EL (cell line): ENCODE results near the gene CFAP251.
A peak's percentile ranks its signal among the peaks of the same experiment; 100 is the strongest.

Source experiments
- DNase-seq: peaks from one replicate; pipeline ENCODE4 v3.0.0-alpha.2; 2016

CFAP251 gene

DNA sequence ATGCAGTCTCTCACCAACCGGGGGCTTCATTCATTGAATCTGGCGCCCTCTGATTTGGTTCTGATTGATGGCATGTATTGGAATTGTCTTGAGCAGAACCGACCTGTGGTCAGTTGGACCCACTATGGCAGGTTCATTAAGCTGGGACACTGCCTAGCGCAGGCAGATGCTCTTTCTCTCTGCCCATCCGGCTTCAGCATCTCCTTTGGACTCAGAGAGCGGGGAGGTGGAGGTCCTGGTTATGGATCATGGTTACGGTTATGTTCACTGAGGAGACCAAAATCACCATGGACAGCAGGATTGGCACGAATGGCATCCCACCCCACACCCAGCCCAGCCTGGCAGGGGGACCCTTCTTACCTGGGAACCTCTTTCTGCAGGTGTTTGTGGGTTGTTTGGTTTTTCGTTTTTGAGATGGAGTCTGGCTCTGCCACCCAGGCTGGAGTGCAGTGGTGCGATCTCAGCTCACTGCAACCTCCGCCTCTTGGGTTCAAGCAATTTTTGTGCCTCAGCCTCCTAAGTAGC is 86.9 kb downstream of the CFAP251 start:
- DNase-seq: no peak

DNA sequence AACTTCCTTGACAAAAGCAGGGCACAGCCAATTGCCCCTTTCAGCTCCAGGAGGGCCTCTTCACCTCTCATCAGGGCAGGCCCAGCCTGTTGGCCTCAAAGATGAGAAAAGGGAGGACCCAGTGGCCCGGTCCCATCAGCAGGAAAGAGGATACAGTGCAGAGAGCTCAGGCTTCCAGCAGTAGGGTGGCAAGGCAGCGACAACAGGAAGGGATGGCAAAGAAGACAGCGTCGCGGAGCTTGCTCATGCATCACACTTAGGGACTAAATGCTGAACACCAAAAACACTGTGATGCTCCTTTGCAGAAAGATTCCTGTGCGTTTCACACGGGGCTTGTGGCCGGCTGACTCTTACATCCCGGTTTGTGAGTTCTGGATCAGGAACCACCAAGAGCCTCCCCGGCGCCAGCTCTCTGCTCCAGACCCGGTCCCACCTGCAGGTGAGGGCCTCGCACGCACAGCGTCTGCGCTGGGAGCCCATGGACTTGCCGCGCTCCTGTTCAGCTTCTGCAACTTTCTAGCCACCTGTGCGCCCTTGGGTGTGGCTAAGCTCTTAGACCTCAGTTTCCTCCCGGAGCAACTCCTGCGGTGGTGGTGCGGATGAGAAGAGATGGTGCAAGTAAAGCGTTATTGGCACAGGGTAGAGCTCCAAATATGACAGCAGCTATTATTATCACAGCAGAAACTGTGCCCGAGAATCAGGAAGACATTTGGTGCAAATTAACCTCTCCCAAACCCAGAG is 88.0 kb downstream of the CFAP251 start:
- no peak for DNase-seq

DNA sequence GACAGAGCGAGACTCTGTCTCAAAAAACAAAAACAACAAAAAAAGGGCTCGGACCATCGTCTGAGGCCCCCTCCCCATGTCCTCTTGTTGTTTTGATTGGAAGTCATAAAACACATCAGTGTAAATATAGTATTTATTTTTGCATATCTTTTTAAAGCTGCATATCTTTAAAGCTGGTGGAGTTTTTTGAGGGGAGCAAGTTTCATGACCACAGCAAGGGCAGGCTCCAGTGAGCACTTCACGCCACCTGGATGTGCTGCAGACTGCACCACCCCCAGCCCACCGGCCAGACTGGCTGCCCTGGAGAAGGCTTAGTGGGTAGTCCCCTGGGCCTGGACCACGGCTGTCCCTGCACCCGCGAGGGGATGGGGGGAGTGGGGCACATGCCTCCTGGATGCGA is 91.3 kb downstream of the CFAP251 start:
- DNase-seq: no peak

DNA sequence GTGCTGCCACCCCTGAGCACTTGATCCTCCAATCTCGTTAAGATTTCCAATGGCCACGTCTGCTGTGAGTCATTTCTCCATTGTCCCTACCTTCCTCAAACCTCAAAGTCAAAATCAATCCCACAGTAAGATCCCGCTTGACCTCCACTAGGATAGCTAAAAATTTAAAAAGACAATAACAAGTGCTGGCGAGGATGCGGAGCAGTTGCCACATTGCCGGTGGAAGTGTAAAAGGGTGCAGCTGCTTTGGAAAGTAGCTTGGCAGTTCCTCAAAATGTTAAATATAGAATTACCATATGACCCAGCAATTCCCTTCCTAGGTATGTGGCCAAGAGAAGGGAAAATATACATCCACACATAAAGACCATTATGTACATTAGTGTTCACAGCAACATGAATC is 93.8 kb downstream of the CFAP251 start:
- DNase-seq: no peak

DNA sequence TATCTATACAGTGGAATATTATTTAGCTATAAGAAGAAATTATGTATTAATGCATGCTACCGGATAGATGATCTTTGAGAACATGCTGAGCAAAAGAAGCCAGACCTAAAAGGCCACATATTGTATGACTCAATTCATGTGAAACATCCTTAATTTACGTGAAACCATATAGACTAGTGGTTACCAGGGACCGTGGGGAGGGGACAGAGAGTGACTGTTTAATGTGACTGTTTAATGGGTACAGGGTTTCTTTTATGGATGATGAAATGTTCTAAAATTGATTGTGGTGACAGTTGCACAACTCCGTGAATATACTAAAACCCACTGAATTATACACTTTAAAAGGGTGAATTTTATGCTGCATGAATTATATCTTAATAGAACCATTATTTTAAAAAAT is 94.7 kb downstream of the CFAP251 start:
- DNase-seq: no peak

DNA sequence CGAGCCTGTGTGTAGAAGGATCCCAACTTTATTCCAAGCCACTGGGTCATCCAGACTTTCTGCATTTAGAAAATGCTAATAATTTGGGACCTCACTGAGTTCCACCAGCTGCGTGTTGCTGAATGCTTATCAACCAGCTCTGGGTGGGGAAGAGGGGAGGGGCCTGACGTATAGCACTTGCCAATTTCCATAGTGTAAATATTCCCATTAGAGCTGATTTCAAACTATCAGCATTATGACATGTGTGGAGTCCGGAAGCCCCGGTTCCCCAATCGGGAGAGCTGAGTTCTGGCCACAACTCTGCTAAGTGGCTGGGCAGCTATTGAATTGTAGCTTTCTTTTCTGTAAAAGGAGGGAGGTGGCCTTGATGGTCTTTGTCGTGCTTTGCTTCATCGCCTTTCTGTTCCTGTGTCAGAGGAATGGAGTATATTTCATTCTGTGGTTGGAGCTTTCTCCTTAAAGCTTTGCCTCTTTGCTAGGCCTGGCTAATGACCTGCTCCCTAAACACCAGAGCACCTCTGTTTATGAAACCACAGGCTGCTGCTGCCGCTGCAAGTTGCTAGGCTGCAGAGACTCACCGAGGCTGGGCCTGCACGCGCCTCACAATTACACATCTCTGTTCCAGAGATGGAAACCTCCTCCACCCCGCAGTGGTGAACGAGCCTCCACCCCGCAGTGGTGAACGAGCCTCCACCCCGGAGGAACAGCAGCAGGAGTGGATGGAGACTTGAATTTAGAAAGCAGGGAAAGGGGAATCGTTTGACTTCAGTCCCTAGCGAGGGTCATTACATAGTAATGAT is 95.6 kb downstream of the CFAP251 start:
- DNase-seq: no peak

DNA sequence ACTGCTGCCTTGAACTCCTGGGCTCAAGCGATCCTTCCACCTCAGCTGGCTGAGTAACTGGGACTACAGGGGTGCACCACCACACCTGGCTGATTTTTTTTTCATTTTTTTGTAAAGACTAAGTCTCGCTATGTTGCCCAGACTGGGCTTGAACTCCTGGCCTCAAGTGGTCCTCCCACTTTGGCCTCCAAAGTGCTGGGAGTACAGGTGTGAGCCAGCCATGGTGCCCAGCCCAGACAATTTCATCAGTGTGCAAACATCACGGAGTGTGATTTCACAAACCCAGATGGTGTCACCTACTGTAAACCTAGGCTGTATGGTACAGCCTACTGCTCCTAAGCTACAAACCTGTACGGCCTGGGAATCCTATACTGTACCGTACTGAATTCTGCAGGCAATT is 96.4 kb downstream of the CFAP251 start:
- no peak for DNase-seq

DNA sequence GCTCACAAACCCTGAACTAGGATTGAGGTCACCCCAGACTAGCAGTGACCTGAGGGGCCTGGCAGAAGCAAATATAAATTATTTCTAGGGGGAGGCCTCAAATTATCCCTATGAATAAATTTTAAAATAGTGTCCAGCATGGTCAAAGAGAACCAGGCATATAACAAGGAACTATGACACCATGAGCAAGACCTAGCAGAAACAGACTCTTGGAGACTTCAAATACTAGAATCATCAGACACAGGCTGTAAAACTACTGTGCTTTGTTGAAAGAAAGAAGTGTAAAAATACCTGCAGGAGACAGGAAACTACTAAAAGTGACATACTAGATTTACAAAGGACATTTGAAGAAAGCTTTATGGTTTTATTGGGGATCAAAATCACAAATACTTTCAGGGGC is 100.1 kb downstream of the CFAP251 start:
- no peak for DNase-seq

DNA sequence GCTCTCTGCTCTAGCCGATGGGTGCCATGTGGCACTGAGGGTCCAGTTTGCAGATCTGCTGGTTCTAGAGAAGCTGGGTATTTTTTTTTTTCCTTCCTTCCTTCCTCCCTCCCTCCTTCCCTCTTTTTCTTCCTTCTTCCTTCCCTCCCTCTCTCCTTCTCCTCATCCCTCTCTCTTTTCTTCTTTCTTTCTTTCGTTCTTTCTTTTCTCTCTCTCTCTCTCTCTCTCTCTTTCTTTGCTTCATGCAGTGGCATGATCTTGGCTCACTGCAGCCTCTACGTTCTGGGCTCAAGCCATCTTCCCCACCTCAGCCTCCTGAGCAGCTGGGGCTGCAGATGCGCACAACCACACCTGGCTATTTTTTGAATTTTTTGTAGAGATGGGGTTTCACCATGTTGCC is 100.5 kb downstream of the CFAP251 start:
- no peak for DNase-seq

DNA sequence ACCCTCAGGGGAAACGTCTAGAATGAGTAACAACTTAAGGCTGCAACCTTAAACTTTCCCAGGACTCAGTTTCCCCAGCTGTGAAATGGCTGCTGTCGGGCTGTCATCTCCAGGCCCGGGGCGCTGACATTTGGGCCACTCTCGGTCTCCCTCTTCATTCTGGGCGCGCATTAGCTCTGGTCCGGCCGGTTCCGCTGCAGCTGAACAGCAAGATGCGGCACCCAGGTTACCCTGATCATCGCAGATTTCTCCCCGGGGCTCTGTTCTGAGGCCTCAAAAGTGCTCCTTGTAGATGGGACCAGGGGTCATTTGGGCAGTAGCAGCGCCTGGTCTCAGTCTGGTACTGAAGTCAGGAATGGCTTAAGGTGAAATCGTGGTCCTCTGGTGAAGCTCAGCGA is 102.4 kb downstream of the CFAP251 start:
- no peak for DNase-seq

DNA sequence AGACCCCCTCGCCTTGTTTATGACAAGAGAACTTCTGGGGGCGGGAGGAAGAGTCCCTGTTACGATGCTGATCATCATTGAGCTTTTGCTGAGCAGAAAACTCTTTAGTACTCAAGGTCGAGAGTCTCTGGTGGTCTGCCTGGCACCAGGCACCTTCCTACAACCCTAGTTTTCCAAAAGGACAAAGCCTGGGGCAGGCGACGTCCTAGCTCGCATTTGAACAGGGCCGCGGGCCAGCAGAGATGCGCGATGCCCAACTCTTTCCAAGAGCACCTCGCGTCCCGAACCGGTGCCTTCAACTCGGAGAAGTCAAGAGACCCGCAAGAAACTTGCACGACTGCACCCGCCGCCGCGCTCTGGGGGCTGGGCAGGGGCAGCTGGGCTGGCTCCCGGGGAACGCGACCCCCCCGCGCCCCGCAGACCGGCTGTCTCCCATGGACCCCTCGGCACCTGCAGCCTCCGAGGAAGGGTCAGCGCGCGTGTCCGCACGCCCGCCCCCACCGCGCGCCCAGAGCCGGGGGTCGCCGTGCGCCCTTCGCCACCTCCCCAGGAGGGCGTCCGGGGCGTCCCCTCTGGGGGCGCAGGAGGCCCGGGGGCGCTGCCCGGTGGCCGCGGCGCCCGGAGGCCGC is 102.9 kb downstream of the CFAP251 start:
- DNase-seq: peak; percentile 45

DNA sequence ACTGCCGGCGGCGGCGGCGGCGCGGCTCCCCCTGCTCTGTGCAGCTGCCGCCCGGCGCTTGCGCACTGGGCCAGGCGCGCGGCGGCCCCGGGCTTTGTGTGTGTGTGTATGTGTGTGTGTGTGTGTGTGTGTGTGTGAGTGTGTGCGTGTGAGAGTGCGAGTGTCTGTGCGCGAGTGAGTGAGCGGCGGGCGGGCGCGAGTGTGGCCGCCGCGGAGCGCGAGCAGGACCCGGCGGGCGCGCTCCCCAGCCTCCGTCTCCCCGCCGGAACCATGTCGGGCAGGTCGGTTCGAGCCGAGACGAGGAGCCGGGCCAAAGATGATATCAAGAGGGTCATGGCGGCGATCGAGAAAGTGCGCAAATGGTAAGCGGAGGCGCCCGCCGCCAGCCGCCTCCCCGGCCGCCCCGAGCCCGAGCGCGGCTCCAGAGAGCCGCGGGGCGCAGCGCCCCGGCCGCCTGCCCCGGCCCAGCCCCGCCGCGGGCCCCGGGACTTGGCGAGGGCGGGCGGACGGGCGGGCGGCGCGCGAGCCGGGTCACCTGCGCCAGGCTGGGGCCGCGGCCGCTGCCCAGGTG is 103.5 kb downstream of the CFAP251 start, which contains the start of gene BCL7A:
BCL7A (plus strand) TSS at position 63 of the 571 bp plus-strand sequence; CDS start at position 271, 208 bp downstream.
- DNase-seq: peak; percentile 69

DNA sequence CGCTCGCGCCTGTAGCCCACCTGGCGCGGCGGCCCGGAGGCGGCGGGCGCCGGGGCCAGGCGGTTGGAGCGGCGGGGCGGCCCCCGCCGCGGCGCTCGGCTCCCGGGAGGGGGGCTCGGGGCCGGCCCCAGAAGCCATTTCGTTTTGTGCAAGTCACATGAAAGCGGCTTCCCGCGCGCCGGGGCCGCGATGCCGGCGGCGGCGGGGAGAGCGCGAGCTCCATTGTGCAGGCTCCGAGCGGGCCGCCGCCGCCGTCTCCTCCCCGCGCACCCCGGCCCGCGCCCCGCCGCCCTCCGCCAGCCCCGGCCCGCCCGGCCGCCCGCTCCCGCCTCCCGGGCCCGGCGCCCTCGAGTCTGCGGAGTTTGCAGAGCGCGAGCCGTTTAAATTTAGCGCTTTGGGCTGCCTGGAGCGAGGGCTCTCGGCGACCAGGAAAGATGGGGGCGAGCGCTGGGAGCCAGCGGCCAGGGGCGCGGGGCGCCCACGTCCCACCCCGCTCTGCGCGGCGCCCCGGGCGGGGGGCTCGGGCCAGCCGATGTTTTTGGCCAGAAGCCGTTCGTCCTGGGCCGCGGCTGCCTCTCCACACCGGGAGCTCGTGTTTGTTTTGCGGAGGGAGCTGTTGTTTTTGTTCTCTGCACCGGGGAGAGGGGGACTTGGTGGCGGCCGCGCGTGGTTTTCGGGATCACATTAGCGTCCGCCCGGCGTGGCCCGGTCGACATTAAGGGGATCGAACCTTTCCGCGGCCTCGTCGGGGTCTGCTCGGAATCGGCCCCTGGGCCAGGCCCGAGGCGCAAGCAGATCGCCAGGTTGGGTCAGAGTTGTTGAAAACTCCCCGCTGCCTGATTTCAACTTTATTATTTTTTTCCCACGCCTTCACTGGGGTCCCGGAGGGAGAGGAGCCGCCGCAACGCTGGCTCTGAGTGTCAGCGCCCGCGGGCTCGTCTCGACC is 104.3 kb downstream of the CFAP251 start:
- DNase-seq: peak; percentile 32

DNA sequence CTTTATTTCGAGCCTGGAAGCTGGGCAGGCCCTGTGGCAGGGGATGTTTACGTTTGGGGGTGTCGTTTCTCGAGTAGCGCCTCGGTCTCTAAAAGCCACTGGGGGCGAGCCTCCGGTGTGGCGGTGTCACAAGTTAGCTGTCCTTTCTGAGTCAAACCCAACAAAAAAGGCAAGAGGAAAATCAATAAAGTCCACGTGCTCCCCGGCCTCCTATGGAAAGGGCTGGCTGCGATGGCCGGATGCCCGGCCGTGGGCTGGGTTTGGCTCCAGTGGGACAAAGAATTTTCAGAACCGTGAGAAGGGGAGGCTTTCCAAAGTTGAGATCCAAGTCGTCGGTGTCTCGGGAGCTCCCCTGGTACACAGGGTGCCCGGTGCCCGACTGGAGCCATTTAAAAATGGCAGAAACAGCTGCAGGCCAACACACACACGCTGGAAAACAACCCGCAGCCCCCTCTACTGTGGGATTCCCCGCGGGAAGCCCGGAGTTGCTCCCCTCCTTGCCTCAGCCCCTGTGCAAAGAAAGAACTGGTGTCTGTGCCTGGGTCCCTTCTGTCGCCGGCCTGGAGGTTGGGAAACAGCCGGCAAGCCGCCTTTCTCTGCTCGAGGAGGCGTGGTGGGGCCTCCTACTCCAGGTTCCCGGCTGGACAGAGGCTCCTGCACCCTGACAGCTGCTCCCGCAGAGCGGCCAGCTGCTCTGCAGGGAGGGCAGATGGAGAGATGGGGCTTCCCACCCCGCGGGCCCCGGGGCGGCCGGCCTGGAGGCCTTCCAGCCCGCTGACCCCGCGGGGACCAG is 105.1 kb downstream of the CFAP251 start:
- DNase-seq: peak; percentile 66

DNA sequence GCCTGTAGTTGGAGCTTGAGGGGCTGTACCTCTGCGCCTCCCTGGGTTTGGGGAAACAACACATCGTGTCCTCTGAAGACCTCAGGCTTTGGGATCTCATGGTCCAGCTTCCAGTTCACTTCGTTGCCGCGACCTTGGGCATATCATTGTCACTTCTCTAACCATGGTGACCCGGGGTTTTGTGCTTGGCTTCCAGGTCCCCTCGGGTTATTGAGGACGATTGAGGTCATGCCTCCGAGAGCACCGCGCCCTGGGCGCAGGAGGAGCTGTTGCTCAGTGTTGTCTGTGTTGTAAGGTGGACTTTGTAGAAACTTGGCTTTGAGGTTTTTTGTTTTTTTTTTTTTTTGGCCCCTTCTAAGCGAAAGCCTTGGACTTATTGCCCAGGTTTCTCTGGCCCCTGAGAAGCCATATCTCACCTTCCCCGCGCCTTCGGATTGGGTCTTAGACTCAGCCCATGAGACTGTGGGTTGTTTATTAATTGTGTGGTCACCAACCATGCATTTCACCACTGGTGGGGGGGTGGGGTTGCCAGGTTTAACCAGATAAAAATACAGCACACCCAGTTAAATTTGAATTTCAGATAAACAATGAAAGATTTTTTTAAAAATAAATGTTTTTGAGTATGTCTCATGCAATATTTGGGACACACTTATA is 105.9 kb downstream of the CFAP251 start:
- DNase-seq: no peak

DNA sequence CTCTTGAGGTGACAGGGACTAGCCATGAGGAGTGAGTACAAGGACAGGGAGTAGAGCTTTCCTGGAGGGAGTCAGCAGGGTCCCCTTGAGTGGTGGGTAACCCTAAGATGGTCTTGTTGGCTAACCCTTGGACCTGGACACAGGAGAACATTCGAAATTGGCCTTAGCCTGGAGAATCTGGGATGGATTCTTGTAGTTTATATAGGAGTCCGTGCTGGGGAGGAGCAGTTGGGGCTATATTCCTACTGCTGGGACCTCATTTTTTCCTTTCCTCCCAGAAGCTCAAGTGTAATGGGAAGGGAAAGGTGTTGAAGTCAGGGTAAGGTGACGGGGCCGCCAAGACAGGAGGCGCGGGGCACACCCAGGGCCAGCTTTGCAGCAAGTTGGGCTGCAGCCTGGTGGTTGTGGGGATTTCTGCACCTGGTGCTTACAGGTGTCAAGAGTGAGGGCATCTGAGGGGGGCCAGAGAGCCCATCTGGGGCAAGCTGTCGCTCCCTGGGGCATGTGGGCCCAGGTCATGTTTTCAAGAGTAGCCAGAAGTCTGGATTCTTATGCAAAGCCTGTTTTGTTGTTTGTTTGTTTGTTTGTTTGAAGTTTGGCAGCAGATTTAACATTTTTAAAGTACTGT is 108.4 kb downstream of the CFAP251 start:
- no peak for DNase-seq

DNA sequence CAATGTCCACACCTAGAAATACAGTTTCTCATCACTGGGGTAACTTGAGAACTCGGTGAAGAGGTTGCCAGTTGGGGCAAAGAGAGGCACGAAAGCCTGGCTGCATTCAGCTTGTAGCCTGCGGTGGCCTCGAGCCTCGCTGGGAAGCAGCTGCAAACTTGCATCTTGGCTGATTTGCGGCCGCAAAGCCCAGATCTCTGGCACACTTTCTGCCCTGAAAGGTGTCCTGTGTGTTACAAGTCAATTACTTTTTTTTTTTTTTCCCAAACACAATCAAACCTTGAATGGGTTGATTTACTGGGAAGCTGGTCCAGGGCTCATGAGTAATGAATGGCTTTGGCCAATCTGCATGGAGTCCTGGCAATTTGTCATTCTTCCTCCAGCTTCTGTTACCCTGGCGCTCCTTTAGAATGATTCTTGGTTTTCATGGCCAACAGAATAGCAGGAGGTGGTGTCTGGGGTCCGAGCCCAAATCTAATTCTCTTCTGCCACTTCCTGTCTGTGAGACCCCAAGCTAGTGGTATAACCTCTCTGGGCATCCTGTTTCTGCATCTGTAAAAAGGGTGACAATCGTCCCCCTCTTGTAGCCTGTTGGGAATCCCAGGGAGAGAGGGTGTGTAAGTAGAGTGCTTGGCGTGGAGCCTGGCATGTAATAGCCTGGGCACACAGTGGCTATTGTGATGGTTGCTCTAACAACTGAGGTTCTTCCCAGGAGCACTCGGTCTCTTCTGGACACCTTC is 109.9 kb downstream of the CFAP251 start:
- no peak for DNase-seq

DNA sequence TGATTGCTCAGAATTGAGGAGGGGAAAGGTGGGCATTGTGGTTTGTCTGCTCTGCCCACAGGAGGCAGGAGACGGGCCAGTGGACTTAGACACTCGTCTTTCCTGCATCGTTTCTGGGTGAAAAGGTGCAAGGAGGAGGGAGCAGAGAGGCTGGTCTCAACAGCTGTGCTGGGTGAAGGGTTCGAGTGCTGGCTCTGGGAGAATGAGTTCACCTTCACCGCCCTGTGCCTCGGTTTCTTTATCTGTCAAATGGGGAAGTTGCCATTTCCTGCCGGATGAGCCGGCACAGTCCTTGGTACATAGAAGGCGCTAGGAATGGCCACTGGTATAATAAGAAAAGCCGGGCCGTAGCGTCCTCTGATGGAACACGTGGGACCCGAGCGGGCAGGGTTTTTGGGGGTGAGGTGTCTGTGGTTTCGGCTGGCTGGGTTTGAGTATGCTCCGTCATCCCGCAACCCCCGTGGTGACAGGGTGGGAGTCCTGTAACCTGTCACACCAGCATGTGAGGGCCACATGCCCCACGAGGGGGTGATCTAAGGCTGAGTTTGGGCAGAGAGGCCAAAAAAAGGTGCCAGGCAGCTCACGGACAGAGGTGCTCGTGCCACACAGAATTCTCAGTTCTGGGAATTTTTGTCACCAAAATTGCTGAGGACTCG is 110.6 kb downstream of the CFAP251 start:
- DNase-seq: no peak
